Measurements from ENCODE around the gene BNC2.
"Not testable (repeated sequence)": the region's sequence is repeated elsewhere in the genome, so short reads cannot be mapped to it uniquely, and the experiment has no call there.

BNC2 gene

DNA sequence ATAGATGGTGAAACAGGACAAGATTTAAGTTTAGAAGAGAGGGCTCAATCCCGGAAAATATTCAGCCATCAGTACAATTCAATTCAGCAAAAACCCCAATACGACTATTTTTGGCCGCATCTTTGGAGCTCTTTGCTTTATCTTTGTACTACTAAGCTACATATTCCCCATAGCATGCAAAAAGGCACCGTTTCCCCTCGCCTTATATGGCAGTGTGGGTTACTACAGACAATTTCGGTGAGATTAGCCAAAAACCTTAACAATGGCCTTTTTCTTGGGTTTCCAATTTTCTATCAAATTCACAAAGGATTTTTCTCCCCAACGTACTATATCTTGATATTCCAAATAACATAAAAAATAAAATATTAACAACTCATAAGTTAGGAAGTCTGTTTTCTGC is 382.6 kb downstream of the BNC2 start:
- no peaks in the 10 kb centered on the region for H3K27me3 Mint-ChIP-seq (ENCODE audit: low read depth)
- H3K27ac Mint-ChIP-seq, result peak overlapping the region in 1 of 3 experiments; percentile 59
- H3K36me3 Mint-ChIP-seq (ENCODE audit: low read depth), result peaks cover 10% of the 10 kb centered on the region
- TF ChIP-seq, protein P1, sequence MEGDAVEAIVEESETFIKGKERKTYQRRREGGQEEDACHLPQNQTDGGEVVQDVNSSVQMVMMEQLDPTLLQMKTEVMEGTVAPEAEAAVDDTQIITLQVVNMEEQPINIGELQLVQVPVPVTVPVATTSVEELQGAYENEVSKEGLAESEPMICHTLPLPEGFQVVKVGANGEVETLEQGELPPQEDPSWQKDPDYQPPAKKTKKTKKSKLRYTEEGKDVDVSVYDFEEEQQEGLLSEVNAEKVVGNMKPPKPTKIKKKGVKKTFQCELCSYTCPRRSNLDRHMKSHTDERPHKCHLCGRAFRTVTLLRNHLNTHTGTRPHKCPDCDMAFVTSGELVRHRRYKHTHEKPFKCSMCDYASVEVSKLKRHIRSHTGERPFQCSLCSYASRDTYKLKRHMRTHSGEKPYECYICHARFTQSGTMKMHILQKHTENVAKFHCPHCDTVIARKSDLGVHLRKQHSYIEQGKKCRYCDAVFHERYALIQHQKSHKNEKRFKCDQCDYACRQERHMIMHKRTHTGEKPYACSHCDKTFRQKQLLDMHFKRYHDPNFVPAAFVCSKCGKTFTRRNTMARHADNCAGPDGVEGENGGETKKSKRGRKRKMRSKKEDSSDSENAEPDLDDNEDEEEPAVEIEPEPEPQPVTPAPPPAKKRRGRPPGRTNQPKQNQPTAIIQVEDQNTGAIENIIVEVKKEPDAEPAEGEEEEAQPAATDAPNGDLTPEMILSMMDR (IDR thresholded peaks at IDR 0.05; ENCODE audit: unreplicated experiment in 3 of 3), result no peak
- H3K4me3 Mint-ChIP-seq, result no peak overlapping the region
- peaks cover 38% of the 10 kb centered on the region for H3K4me1 Mint-ChIP-seq
- no peaks in the 10 kb centered on the region for H3K9me3 Mint-ChIP-seq

DNA sequence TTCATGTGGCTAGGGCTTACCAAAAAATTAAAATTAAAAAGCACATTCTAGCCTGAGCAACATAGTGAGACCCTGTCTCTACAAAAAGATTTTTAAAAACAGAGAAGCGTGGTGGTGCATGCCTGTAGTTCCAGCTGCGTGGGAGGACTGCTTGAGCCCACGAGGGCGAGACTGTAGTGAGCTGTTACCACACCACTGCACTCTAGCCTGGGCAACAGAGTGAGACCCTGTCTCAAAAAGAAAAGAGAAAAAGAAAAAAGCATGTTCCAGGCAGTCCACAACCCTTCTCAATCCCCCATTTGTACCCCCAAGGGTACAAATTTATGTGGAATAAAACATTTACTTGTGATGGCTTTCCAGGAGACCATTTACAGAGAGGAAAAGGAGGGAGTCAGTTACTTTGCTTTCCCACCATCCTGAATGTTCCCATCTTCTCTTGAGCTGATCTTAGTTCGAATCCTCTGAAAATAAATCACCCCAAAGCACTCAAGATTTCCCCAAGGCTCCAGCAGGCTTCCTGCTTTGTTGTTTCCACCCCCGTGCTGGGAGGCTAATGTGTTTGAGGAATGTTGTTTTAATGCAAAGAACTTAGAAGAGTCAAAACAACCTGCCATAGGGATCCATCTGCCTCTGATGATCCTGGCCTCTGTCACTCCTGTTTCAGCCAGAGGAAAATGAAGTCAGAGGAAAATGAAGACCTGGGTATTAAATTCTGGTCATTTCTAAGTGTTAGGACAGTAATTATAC is 384.7 kb downstream of the BNC2 start:
- TF ChIP-seq, protein P1 (IDR thresholded peaks at IDR 0.05; ENCODE audit: unreplicated experiment in 3 of 3), result no peak
- Mint-ChIP-seq H3K4me3 (no peak overlapping the region), H3K27me3 (ENCODE audit: low read depth) (peaks cover 4% of the 10 kb centered on the region), H3K27ac (peak overlapping the region in 2 of 3 experiments; percentile 4 to 33), H3K4me1 (peaks cover 38% of the 10 kb centered on the region), H3K9me3 (no peaks in the 10 kb centered on the region), H3K36me3 (ENCODE audit: low read depth) (peaks cover 6% of the 10 kb centered on the region)

DNA sequence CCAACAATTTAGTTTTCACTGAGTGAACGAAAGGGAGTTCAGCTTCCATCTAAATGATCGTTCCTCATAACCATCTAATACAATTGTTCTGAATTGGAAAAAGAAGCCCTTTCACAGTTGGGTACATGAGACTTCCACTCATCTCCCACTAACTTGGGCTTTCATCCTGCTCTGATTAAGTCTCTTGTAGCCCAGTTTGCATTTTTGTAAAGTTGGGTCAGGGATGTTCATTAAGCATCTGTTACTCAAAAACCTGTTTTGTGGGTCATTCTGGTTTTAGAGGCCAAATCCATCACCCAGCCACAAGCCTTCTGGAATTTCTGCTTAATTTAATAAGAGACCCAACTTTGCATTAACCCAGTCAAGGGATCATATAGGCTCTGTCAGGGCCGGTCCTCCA is 385.3 kb downstream of the BNC2 start:
- Mint-ChIP-seq H3K9me3 (no peaks in the 10 kb centered on the region), H3K27me3 (ENCODE audit: low read depth) (peaks cover 4% of the 10 kb centered on the region), H3K27ac (peak overlapping the region; percentile 17 to 70 (median 64)), H3K36me3 (ENCODE audit: low read depth) (peaks cover 3% of the 10 kb centered on the region), H3K4me1 (peaks cover 35% of the 10 kb centered on the region), H3K4me3 (no peak overlapping the region)
- TF ChIP-seq, protein P1 (IDR thresholded peaks at IDR 0.05; ENCODE audit: unreplicated experiment in 3 of 3), result no peak

DNA sequence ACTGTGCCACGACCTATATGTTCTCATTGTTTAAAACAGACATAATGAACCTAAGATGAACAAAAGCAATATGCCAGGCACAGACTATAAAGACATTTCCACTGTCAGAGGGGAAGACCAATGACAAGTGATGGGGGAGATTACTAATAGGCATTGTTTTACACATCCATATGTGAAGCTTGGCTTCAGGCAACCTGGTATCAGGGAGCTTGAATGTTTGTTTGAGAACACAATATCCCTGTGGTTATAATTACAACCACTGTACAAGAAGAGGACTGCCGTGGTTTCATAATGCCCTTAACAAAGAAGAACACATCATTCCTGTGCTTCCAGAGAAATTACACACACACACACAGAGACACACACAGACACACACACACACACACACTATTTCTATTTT is 385.7 kb downstream of the BNC2 start:
- Mint-ChIP-seq H3K4me1 (peaks cover 35% of the 10 kb centered on the region), H3K36me3 (ENCODE audit: low read depth) (no peaks in the 10 kb centered on the region), H3K27ac (peak overlapping the region; percentile 17 to 70 (median 64)), H3K4me3 (no peak overlapping the region), H3K9me3 (no peaks in the 10 kb centered on the region), H3K27me3 (ENCODE audit: low read depth) (peaks cover 4% of the 10 kb centered on the region)
- TF ChIP-seq, protein P1 (IDR thresholded peaks at IDR 0.05; ENCODE audit: unreplicated experiment in 3 of 3), result no peak

DNA sequence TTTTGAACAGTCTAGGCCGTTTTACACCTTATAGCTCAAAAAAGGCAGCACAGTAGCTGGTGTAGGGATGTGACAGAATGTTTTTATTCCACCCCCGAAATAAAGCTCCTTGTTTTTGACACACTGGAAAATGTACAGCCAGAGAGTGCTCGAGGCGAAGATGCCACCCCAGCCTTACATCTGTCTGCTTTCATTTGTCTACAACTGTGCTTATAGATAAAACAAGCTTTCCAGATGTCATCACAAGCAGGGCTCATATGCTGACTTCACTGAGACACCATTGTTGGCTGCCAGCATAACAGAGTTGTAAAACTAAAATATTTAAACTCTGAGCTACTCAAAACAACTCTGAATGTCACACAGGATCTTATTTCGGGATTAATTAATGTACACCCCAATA is 386.3 kb downstream of the BNC2 start:
- Mint-ChIP-seq H3K36me3 (ENCODE audit: low read depth) (no peaks in the 10 kb centered on the region), H3K4me3 (no peak overlapping the region), H3K27me3 (ENCODE audit: low read depth) (peaks cover 4% of the 10 kb centered on the region), H3K9me3 (no peaks in the 10 kb centered on the region), H3K27ac (peak overlapping the region; percentile 52 to 70 (median 58)), H3K4me1 (peaks cover 35% of the 10 kb centered on the region)
- TF ChIP-seq, protein P1 (IDR thresholded peaks at IDR 0.05; ENCODE audit: unreplicated experiment in 3 of 3), result no peak

DNA sequence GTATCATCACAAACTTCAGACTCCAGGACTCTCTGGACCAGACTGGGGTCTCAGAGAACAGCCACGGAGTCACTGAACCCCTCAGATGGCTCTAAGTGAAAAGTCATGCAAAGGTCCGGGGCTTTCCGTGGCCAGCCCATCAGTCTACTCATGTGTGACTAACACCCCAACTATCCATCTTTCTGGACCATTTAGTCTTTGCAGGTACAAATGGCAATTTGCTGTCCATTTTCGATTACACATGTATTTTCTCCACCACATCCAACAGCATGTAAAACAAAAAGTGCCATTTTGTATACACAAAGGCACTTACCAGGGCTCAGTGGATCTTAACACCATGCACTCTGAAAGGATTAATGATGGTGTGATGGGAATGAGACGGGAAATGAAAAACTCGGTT is 387.7 kb downstream of the BNC2 start:
- TF ChIP-seq, protein P1 (IDR thresholded peaks at IDR 0.05; ENCODE audit: unreplicated experiment in 3 of 3), result no peak
- no peaks in the 10 kb centered on the region for H3K36me3 Mint-ChIP-seq (ENCODE audit: low read depth)
- peak overlapping the region in 2 of 3 experiments; percentile 18 to 70 for H3K27ac Mint-ChIP-seq
- peaks cover 4% of the 10 kb centered on the region for H3K27me3 Mint-ChIP-seq (ENCODE audit: low read depth)
- peaks cover 35% of the 10 kb centered on the region for H3K4me1 Mint-ChIP-seq
- H3K4me3 Mint-ChIP-seq, result no peak overlapping the region
- no peaks in the 10 kb centered on the region for H3K9me3 Mint-ChIP-seq

DNA sequence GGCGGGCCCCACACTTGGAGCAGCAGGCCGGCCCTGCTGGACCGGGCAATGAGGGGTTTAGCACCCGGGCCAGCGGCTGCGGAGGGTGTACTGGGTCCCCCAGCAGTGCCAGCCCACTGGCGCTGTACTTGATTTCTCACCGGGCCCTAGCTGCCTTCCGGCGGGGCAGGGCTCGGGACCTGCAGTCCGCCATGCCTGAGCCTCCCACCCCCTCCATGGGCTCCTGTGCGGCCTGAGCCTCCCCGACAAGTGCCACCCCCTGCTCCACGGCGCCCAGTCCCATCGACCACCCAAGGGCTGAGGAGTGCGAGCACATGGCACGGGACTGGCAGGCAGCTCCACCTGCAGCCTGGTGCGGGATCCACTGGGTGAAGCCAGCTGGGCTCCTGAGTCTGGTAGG is 389.9 kb downstream of the BNC2 start:
- not testable (repeated sequence) for H3K27me3 Mint-ChIP-seq (ENCODE audit: low read depth); H3K9me3 Mint-ChIP-seq; H3K27ac Mint-ChIP-seq; H3K36me3 Mint-ChIP-seq (ENCODE audit: low read depth); H3K4me3 Mint-ChIP-seq
- H3K4me1 Mint-ChIP-seq, result peaks cover 38% of the 10 kb centered on the region
